Neural cell (in vitro differentiated cells): ENCODE measurements around the gene NLRP5. TPM values are rescaled to one million over a fixed set of nuclear protein-coding genes. Genes with fewer than 3 reads are reported as not detected.
"Not testable (repeated sequence)": the region's sequence is repeated elsewhere in the genome, so short reads cannot be mapped to it uniquely, and the experiment has no call there.

Experiments used
- H2AFZ ChIP-seq: fragments of 200-600, 300-800 bp; sonication (generic), shearing (Covaris generic); 2 replicates; pipeline ENCODE4 v1.6.0; 2014; ENCODE audit warnings: low read depth, mild to moderate bottlenecking, antibody characterized with exemption, low read length, moderate library complexity
- H3F3A ChIP-seq: fragments of 200-600 bp; shearing (Covaris generic); 2 replicates; pipeline ENCODE4 v1.6.1; 2016; ENCODE audit warnings: mild to moderate bottlenecking, moderate library complexity, mixed read lengths, antibody characterized with exemption, low read length; ENCODE audit not compliant: insufficient read depth, poor library complexity, severe bottlenecking
- H3K27ac ChIP-seq: fragments of 200-600, 300-800 bp; sonication (generic), shearing (Covaris generic); 2 replicates; pipeline ENCODE4 v1.5.1; 2014; ENCODE audit warnings: mild to moderate bottlenecking, low read length, moderate library complexity
- H3K27me3 ChIP-seq: fragments of 300-800, 200-600 bp; sonication (generic), shearing (Covaris generic); 2 replicates; pipeline ENCODE4 v1.6.0; 2014; ENCODE audit warnings: mild to moderate bottlenecking, low read depth, low read length, moderate library complexity; ENCODE audit not compliant: insufficient read depth
- H3K36me3 ChIP-seq: fragments of 300-800, 200-600 bp; sonication (generic), shearing (Covaris generic); 2 replicates; pipeline ENCODE4 v1.5.1; 2014; ENCODE audit warnings: mild to moderate bottlenecking, antibody characterized with exemption, low read length, moderate library complexity; ENCODE audit not compliant: insufficient read depth
- H3K4me2 ChIP-seq: fragments of 300-800, 200-600 bp; sonication (generic), shearing (Covaris generic); 2 replicates; pipeline ENCODE4 v1.6.0; 2014; ENCODE audit warnings: mild to moderate bottlenecking, low read length
- H3K4me3 ChIP-seq: fragments of 300-800, 200-600 bp; sonication (generic), shearing (Covaris generic); 2 replicates; pipeline ENCODE4 v1.5.1; 2014; ENCODE audit warnings: mild to moderate bottlenecking, low read length, moderate library complexity
- H3K79me2 ChIP-seq: fragments of 200-600 bp; shearing (Covaris generic); replicated peaks from 2 replicates; pipeline ENCODE4 v1.6.0; 2014; ENCODE audit warnings: mild to moderate bottlenecking, low read length, moderate library complexity; ENCODE audit not compliant: insufficient read depth
- H3K9ac ChIP-seq: fragments of 300-800, 200-600 bp; sonication (generic), shearing (Covaris generic); 2 replicates; pipeline ENCODE4 v1.6.1; 2016; ENCODE audit warnings: mild to moderate bottlenecking, low read length, mixed read lengths
- H3K9me2 ChIP-seq: fragments of 200-600 bp; shearing (Covaris generic); 2 replicates; pipeline ENCODE4 v1.6.1; 2016; ENCODE audit warnings: mild to moderate bottlenecking, low read length, mixed read lengths; ENCODE audit not compliant: insufficient read depth
- H3K9me3 ChIP-seq: fragments of 200-600, 300-800 bp; sonication (generic), shearing (Covaris generic); 2 replicates; pipeline ENCODE4 v1.6.1; 2016; ENCODE audit warnings: mild to moderate bottlenecking, mixed run types, low read length, moderate library complexity, mixed read lengths
- H4K20me1 ChIP-seq: fragments of 200-600 bp; shearing (Covaris generic); 2 replicates; pipeline ENCODE4 v1.6.1; 2016; ENCODE audit warnings: mild to moderate bottlenecking, mixed run types; ENCODE audit not compliant: insufficient read depth
- CTCF ChIP-seq: fragments of 450-650 bp; IDR thresholded peaks from 2 replicates; pipeline ENCODE4 v1.5.1; 2014; ENCODE audit warnings: antibody characterized with exemption, mild to moderate bottlenecking, moderate library complexity; ENCODE audit not compliant: poor library complexity, severe bottlenecking
- EP300 ChIP-seq: fragments of 450-650 bp; conservative IDR thresholded peaks from 2 replicates; pipeline ENCODE4 v1.6.1; 2014; ENCODE audit warnings: antibody characterized with exemption, mild to moderate bottlenecking, moderate library complexity; ENCODE audit not compliant: poor library complexity, severe bottlenecking
- EZH2 ChIP-seq: fragments of 200-600, 300-800 bp; shearing (Covaris generic), sonication (generic); IDR thresholded peaks from 2 replicates; pipeline ENCODE4 v1.6.1; 2014; ENCODE audit warnings: antibody characterized with exemption, low read length, borderline replicate concordance, mild to moderate bottlenecking; ENCODE audit not compliant: insufficient read depth, poor library complexity, severe bottlenecking
- MXI1 ChIP-seq: fragments of 450-650 bp; conservative IDR thresholded peaks from 2 replicates; pipeline ENCODE4 v1.6.1; 2014; ENCODE audit warnings: antibody characterized with exemption, mild to moderate bottlenecking; ENCODE audit not compliant: poor library complexity, severe bottlenecking
- POLR2AphosphoS5 ChIP-seq: IDR thresholded peaks from 2 replicates; pipeline ENCODE4 v1.6.1; 2012
- RAD21 ChIP-seq: fragments of 450-650 bp; conservative IDR thresholded peaks from 2 replicates; pipeline ENCODE4 v1.6.1; 2014; ENCODE audit warnings: antibody characterized with exemption, mild to moderate bottlenecking, moderate library complexity
- SMC3 ChIP-seq: fragments of 450-650 bp; conservative IDR thresholded peaks from 2 replicates; pipeline ENCODE4 v1.6.1; 2014; ENCODE audit warnings: antibody characterized with exemption, mild to moderate bottlenecking, moderate library complexity; ENCODE audit not compliant: poor library complexity
- TAF1 ChIP-seq: IDR thresholded peaks from 2 replicates; pipeline ENCODE4 v1.6.1; 2012; ENCODE audit warnings: low read depth
- polyA plus RNA-seq: library from polyadenylated mRNA; depleted of rRNA; stranded (reverse); fragments of >200 nt; gene quantifications from 2 replicates; pipeline ENCODE4 v1.2.3, GENCODE V29; 2014
- TF ChIP-seq, protein P1 (sequence below): IDR thresholded peaks from 2 replicates; pipeline ENCODE4 v1.6.1; 2012; ENCODE audit warnings: borderline replicate concordance

Gene NLRP5
- polyA plus RNA-seq, 1 donor from 2014 or later: not detected

GRCh38 chr19:56015756-56016155, 29.2 kb downstream of the NLRP5 start:
- no peak overlapping the region for H3K9ac ChIP-seq
- no peaks in the 10 kb centered on the region for H3F3A ChIP-seq
- no peak overlapping the region for H3K4me3 ChIP-seq
- no peaks in the 10 kb centered on the region for H3K27me3 ChIP-seq
- H3K9me2 ChIP-seq: no peaks in the 10 kb centered on the region
- no peaks in the 10 kb centered on the region for H3K79me2 ChIP-seq
- no peaks in the 10 kb centered on the region for H4K20me1 ChIP-seq
- no peaks in the 10 kb centered on the region for H3K9me3 ChIP-seq
- H3K4me2 ChIP-seq: no peak overlapping the region
- H3K36me3 ChIP-seq: no peaks in the 10 kb centered on the region
- H3K27ac ChIP-seq: no peak overlapping the region
- TF ChIP-seq POLR2AphosphoS5 (no peak), RAD21 (no peak), SMC3 (no peak), EP300 (no peak), CTCF (no peak), MXI1 (no peak), EZH2 (no peak), TAF1 (no peak)
- TF ChIP-seq, protein P1, sequence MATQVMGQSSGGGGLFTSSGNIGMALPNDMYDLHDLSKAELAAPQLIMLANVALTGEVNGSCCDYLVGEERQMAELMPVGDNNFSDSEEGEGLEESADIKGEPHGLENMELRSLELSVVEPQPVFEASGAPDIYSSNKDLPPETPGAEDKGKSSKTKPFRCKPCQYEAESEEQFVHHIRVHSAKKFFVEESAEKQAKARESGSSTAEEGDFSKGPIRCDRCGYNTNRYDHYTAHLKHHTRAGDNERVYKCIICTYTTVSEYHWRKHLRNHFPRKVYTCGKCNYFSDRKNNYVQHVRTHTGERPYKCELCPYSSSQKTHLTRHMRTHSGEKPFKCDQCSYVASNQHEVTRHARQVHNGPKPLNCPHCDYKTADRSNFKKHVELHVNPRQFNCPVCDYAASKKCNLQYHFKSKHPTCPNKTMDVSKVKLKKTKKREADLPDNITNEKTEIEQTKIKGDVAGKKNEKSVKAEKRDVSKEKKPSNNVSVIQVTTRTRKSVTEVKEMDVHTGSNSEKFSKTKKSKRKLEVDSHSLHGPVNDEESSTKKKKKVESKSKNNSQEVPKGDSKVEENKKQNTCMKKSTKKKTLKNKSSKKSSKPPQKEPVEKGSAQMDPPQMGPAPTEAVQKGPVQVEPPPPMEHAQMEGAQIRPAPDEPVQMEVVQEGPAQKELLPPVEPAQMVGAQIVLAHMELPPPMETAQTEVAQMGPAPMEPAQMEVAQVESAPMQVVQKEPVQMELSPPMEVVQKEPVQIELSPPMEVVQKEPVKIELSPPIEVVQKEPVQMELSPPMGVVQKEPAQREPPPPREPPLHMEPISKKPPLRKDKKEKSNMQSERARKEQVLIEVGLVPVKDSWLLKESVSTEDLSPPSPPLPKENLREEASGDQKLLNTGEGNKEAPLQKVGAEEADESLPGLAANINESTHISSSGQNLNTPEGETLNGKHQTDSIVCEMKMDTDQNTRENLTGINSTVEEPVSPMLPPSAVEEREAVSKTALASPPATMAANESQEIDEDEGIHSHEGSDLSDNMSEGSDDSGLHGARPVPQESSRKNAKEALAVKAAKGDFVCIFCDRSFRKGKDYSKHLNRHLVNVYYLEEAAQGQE: no peak
- H2AFZ ChIP-seq: no peak overlapping the region

DNA sequence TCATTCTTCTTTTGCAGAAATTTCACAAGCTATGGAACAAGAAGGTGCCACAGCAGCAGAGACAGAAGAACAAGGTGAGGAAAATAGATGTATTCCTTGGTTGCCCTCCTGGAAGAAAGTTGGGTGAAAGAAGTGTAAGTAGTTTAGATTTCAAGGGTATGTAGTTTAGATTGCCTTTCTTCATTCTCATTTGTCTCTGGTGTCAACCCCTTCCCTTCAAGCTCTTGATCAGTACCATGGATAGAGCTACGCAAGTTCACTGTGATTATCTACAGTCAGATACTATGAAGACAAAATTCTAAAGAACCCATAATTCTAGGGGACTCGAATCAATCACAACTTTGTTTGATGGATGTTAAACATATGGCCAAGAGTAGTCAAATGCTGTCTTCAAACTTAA, 32.8 kb downstream of the NLRP5 start:
- not testable (repeated sequence) for H3K9me3 ChIP-seq, H2AFZ ChIP-seq, H3K4me2 ChIP-seq, H3K4me3 ChIP-seq, H3K27me3 ChIP-seq, H3K9ac ChIP-seq, H4K20me1 ChIP-seq, H3K36me3 ChIP-seq, H3K79me2 ChIP-seq, H3F3A ChIP-seq, H3K9me2 ChIP-seq, H3K27ac ChIP-seq

DNA sequence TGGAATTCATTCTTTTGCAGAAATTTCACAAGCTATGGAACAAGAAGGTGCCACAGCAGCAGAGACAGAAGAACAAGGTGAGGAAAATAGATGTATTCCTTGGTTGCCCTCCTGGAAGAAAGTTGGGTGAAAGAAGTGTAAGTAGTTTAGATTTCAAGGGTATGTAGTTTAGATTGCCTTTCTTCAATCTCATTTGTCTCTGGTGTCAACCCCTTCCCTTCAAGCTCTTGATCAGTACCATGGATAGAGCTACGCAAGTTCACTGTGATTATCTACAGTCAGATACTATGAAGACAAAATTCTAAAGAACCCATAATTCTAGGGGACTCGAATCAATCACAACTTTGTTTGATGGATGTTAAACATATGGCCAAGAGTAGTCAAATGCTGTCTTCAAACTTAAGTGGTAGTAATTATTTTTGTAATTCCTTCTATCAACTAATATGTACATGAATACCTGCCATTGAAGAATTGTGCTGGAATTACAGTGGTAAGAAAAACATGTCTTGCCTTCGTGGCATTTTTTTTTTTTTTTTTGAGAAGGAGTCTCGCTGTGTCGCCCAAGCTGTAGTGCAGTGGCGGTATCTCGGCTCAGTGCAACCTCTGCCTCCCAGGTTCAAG, 33.9 kb downstream of the NLRP5 start:
- H3K4me3 ChIP-seq, H2AFZ ChIP-seq, H3K4me2 ChIP-seq, H3K27me3 ChIP-seq, H3K27ac ChIP-seq, H3K36me3 ChIP-seq, H3K9me3 ChIP-seq, H3K9me2 ChIP-seq, H3F3A ChIP-seq, H4K20me1 ChIP-seq, H3K79me2 ChIP-seq, H3K9ac ChIP-seq: not testable (repeated sequence)
